K562 (cell line): ENCODE data around the gene SERTAD3. TPM values are rescaled to one million over a fixed set of nuclear protein-coding genes. Genes with fewer than 3 reads are reported as not detected.

Experiments used
- AFF1 ChIP-seq, 2 experiments: fragments of 450-650 bp; IDR thresholded peaks; 2 replicates each; pipeline ENCODE4 v1.6.1; 2018; ENCODE audit warnings: mild to moderate bottlenecking in 2 of 2, low read depth in 1 of 2; ENCODE audit not compliant: partially characterized antibody in 2 of 2
- EP300 ChIP-seq: IDR thresholded peaks from 2 replicates; pipeline ENCODE4 v1.6.1; 2012; ENCODE audit warnings: low read length, improper control_type of control experiment
- FIP1L1 ChIP-seq: fragments of 200-400 bp; formaldehyde crosslinking; IDR thresholded peaks from 2 replicates; pipeline ENCODE4 v1.6.1; 2018; ENCODE audit warnings: mild to moderate bottlenecking, low read depth, low read length; ENCODE audit not compliant: poor library complexity, severe bottlenecking
- MYC ChIP-seq, 2 experiments: fragments of 250-450 bp in 1 of 2; sonication (Bioruptor Pico) in 1 of 2; IDR thresholded peaks; 2 replicates each; pipeline versions ENCODE4 v1.5.1 to v1.6.1; 2012 to 2021; ENCODE audit warnings: low read depth in 2 of 2, borderline replicate concordance in 1 of 2, improper control_type of control experiment in 1 of 2, low read length in 1 of 2, mild to moderate bottlenecking in 1 of 2, moderate library complexity in 1 of 2
- NFYB ChIP-seq: IDR thresholded peaks from 2 replicates; pipeline ENCODE4 v1.6.1; 2011; ENCODE audit warnings: mild to moderate bottlenecking, moderate library complexity; ENCODE audit not compliant: insufficient read length; ENCODE audit errors: extremely low read depth
- OTX1 ChIP-seq: fragments of 450-650 bp; formaldehyde crosslinking; IDR thresholded peaks from 2 replicates; pipeline ENCODE4 v1.4.0; 2022; ENCODE audit warnings: mild to moderate bottlenecking
- TRIM28 ChIP-seq: fragments of 450-650 bp; IDR thresholded peaks from 2 replicates; pipeline ENCODE4 v1.6.1; 2017
- polyA plus RNA-seq, 8 experiments: library from polyadenylated mRNA; depleted of rRNA in 4 of 8; stranded (reverse) in 5 of 8; unstranded in 3 of 8; fragments of >200 nt; fragmentation: Nextera tagmentation in 2 of 8; fragmentation: Illumina TruSeq in 1 of 8; extraction: Ambion mirVana in 2 of 8; extraction: Trizol in 1 of 8; gene quantifications; 2 replicates each; pipeline versions ENCODE4 v1.2.1 to v1.2.3, GENCODE V29; 2011 to 2014; ENCODE audit warnings: inconsistent platforms in 1 of 8, missing spikeins in 1 of 8
- total RNA-seq, 7 experiments: library from RNA; depleted of rRNA in 6 of 7; stranded (reverse); fragments of >200 nt in 6 of 7; fragmentation: Illumina TruSeq in 2 of 7; extraction: Trizol in 2 of 7; gene quantifications; 2 replicates each; pipeline versions ENCODE4 v1.2.1 to v1.2.3, GENCODE V29; 2011 to 2021; ENCODE audit warnings: low replicate concordance in 1 of 7

The SERTAD3 gene
- total and polyA plus RNA-seq, 9 of the 15 experiments (the other 6 are each of a cell fraction or from before 2014, with no cell fraction given) = 5.4 to 28.9 (median 17.5) TPM

GRCh38 chr19:40443131-40443999, 770 bp downstream of the SERTAD3 start (continued):
- peak in 1 of 2 experiments; percentile 94 for TF ChIP-seq AFF1 (IDR thresholded peaks at IDR 0.05; ENCODE audit: low read depth in 1 of 2, partially characterized antibody in 2 of 2)
- peak; percentile 45; the same call in 1 of the 2 replicates for TF ChIP-seq TRIM28
- TF ChIP-seq OTX1 = 0 out of 2 replicates have a peak, but pooled peaks have one; percentile 6
- peak; percentile 73 for TF ChIP-seq MYC (IDR thresholded peaks at IDR 0.05; ENCODE audit: low read depth, low read length)
- TF ChIP-seq MYC (CRISPR knock-in tag; IDR thresholded peaks at IDR 0.05; ENCODE audit: borderline replicate concordance, low read depth) = 0 out of 2 replicates have a peak, but pooled peaks have one; percentile 27
- 0 out of 2 replicates have a peak, but pooled peaks have one; percentile 10 for TF ChIP-seq EP300
- no peak for TF ChIP-seq NFYB
- peak; percentile 85 for TF ChIP-seq FIP1L1
